HEK293 (cell line): ENCODE data around the gene RBFOX1.

Source experiments
- CTCF ChIP-seq: fragments of 450-650 bp; formaldehyde crosslinking; IDR thresholded peaks from 2 replicates; pipeline ENCODE4 v1.5.1; 2016; ENCODE audit warnings: missing biosample characterization, missing genetic modification characterization
- ELK4 ChIP-seq: IDR thresholded peaks from 2 replicates; pipeline ENCODE4 v1.6.1; 2011; ENCODE audit warnings: mild to moderate bottlenecking, low read depth, low read length, borderline replicate concordance
- TCF7L2 ChIP-seq: IDR thresholded peaks from 2 replicates; pipeline ENCODE4 v1.6.1; 2011; ENCODE audit warnings: low read depth, mild to moderate bottlenecking, inconsistent platforms, low read length, moderate library complexity, borderline replicate concordance
- YY1 ChIP-seq: fragments of 450-650 bp; formaldehyde crosslinking; IDR thresholded peaks from 2 replicates; pipeline ENCODE4 v1.5.1; 2018; ENCODE audit warnings: missing biosample characterization, missing genetic modification characterization
- YY2 ChIP-seq: fragments of 450-650 bp; formaldehyde crosslinking; IDR thresholded peaks from 2 replicates; pipeline ENCODE4 v1.5.1; 2016; ENCODE audit warnings: missing biosample characterization, missing genetic modification characterization
- ZBTB20 ChIP-seq: fragments of 450-650 bp; formaldehyde crosslinking; IDR thresholded peaks from 2 replicates; pipeline ENCODE4 v1.5.1; 2016; ENCODE audit warnings: missing biosample characterization, missing genetic modification characterization
- ZFP37 ChIP-seq: fragments of 450-650 bp; formaldehyde crosslinking; IDR thresholded peaks from 2 replicates; pipeline ENCODE4 v1.5.1; 2016; ENCODE audit warnings: missing biosample characterization, missing genetic modification characterization
- ZNF121 ChIP-seq: fragments of 450-650 bp; formaldehyde crosslinking; IDR thresholded peaks from 2 replicates; pipeline ENCODE4 v1.5.1; 2016; ENCODE audit warnings: missing biosample characterization, missing genetic modification characterization
- ZNF274 ChIP-seq, 2 experiments: fragments of 200-500 bp in 1 of 2; fragments of 450-650 bp in 1 of 2; sonication (Bioruptor generic) in 1 of 2; formaldehyde crosslinking in 1 of 2; IDR thresholded peaks; 2 replicates each; pipeline versions ENCODE4 v1.5.1 to v1.6.1; 2014 to 2016; ENCODE audit warnings: borderline replicate concordance in 1 of 2, inconsistent platforms in 1 of 2, low read length in 1 of 2, missing biosample characterization in 1 of 2, missing genetic modification characterization in 1 of 2
- ZNF292 ChIP-seq: fragments of 450-650 bp; formaldehyde crosslinking; IDR thresholded peaks from 2 replicates; pipeline ENCODE4 v1.5.1; 2016; ENCODE audit warnings: low read depth, missing biosample characterization, missing genetic modification characterization, borderline replicate concordance
- ZNF302 ChIP-seq: fragments of 450-650 bp; formaldehyde crosslinking; IDR thresholded peaks from 2 replicates; pipeline ENCODE4 v1.5.1; 2016; ENCODE audit warnings: missing biosample characterization, missing genetic modification characterization, low read depth
- ZNF530 ChIP-seq: fragments of 450-650 bp; formaldehyde crosslinking; IDR thresholded peaks from 2 replicates; pipeline ENCODE4 v1.5.1; 2016; ENCODE audit warnings: low read depth, missing biosample characterization, missing genetic modification characterization
- ZNF704 ChIP-seq: fragments of 450-650 bp; formaldehyde crosslinking; IDR thresholded peaks from 2 replicates; pipeline ENCODE4 v1.5.1; 2016; ENCODE audit warnings: missing biosample characterization, missing genetic modification characterization

GRCh38 chr16:7380911-7381310, 48.3 kb downstream of the RBFOX1 start:
- no peak for TF ChIP-seq CTCF (tag by site-specific recombination)
- no peak for TF ChIP-seq ZNF302
- no peak for TF ChIP-seq YY1 (tag by site-specific recombination)
- no peak for TF ChIP-seq ZNF121 (tag by site-specific recombination)
- TF ChIP-seq ELK4: no peak
- no peak for TF ChIP-seq ZFP37
- TF ChIP-seq ZNF704 (tag by site-specific recombination): no peak
- TF ChIP-seq YY2: no peak
- TF ChIP-seq TCF7L2: no peak
- no peak for TF ChIP-seq ZNF274 (IDR thresholded peaks at IDR 0.05; ENCODE audit: low read length)
- TF ChIP-seq ZNF274 (tag by site-specific recombination; IDR thresholded peaks at IDR 0.05; ENCODE audit: borderline replicate concordance): no peak
- no peak for TF ChIP-seq ZNF530 (tag by site-specific recombination)
- TF ChIP-seq ZBTB20 (tag by site-specific recombination): no peak
- TF ChIP-seq ZNF292: no peak
